PC-9 (cell line): ENCODE data around the gene RSPRY1. TPM values are rescaled to one million over a fixed set of nuclear protein-coding genes. Genes with fewer than 3 reads are reported as not detected.

Experiments used
- BruUV-seq: library from RNA; stranded (reverse); fragments of 400-500 nt; replicated peaks from 2 replicates; lab custom pipeline; 2021; lab: Mats Ljungman, UMichigan
- CTCF ChIA-PET: fragments of 300-600 bp; sonication (Branson Sonifier 250); formaldehyde crosslinking; loops from one replicate; lab custom pipeline; 2022; ENCODE audit warnings: antibody characterized with exemption; lab: Charles Lee
- POLR2A ChIA-PET: fragments of 300-600 bp; sonication (Branson Sonifier 250); formaldehyde crosslinking; loops from one replicate; lab custom pipeline; 2022; ENCODE audit warnings: antibody characterized with exemption; ENCODE audit not compliant: unreplicated experiment; lab: Charles Lee
- DNase-seq, 2 experiments: peaks; one replicate each; pipeline versions ENCODE4 v3.0.0 to v3.0.0-alpha.2; 2015 to 2022; ENCODE audit warnings: mixed read lengths in 1 of 2
- H2AFZ ChIP-seq: fragments of 200-600 bp; sonication (generic); 2 replicates; pipeline ENCODE4 v1.8.1; 2017; ENCODE audit warnings: antibody characterized with exemption
- H3F3A ChIP-seq: fragments of 200-600 bp; sonication (generic); 2 replicates; pipeline ENCODE4 v1.8.1; 2017; ENCODE audit warnings: antibody characterized with exemption, mild to moderate bottlenecking, low read depth; ENCODE audit not compliant: insufficient read depth
- H3K27ac ChIP-seq: fragments of 200-600 bp; sonication (generic); 2 replicates; pipeline ENCODE4 v1.6.1; 2016; ENCODE audit warnings: mixed run types
- H3K27me3 ChIP-seq: fragments of 200-600 bp; sonication (generic); 2 replicates; pipeline ENCODE4 v1.6.1; 2016; ENCODE audit warnings: low read depth, mixed run types; ENCODE audit not compliant: insufficient read depth
- H3K36me3 ChIP-seq: fragments of 200-600 bp; sonication (generic); 2 replicates; pipeline ENCODE4 v1.6.1; 2016; ENCODE audit warnings: low read depth, mixed run types
- H3K4me1 ChIP-seq: fragments of 200-600 bp; sonication (generic); replicated peaks from 2 replicates; pipeline ENCODE4 v1.6.1; 2016; ENCODE audit warnings: mixed run types; ENCODE audit not compliant: insufficient read depth
- H3K4me2 ChIP-seq: fragments of 200-600 bp; sonication (generic); 2 replicates; pipeline ENCODE4 v1.6.1; 2017; ENCODE audit warnings: mixed run types
- H3K4me3 ChIP-seq: fragments of 200-600 bp; sonication (generic); 2 replicates; pipeline ENCODE4 v1.6.1; 2016; ENCODE audit warnings: mixed run types
- H3K79me2 ChIP-seq: fragments of 200-600 bp; sonication (generic); 2 replicates; pipeline ENCODE4 v1.6.1; 2017; ENCODE audit warnings: low read depth, mixed run types
- H3K9me2 ChIP-seq: fragments of 200-600 bp; sonication (generic); 2 replicates; pipeline ENCODE4 v1.8.1; 2017; ENCODE audit warnings: mild to moderate bottlenecking; ENCODE audit not compliant: insufficient read depth
- H3K9me3 ChIP-seq: fragments of 200-600 bp; sonication (generic); 2 replicates; pipeline ENCODE4 v1.8.1; 2016; ENCODE audit warnings: low read depth; ENCODE audit not compliant: insufficient read depth
- H4K20me1 ChIP-seq: fragments of 200-600 bp; sonication (generic); 2 replicates; pipeline ENCODE4 v1.8.1; 2017; ENCODE audit not compliant: insufficient read depth
- CTCF ChIP-seq: fragments of 200-600 bp; sonication (generic); conservative IDR thresholded peaks from 2 replicates; pipeline ENCODE4 v1.6.1; 2017; ENCODE audit warnings: mixed run types, antibody characterized with exemption, mild to moderate bottlenecking, moderate library complexity
- EZH2 ChIP-seq: fragments of 200-600 bp; sonication (generic); IDR thresholded peaks from 2 replicates; pipeline ENCODE4 v1.8.0; 2017; ENCODE audit warnings: antibody characterized with exemption, low read depth
- intact Hi-C: fragments of 100-400 bp; cut with micrococcal nuclease; formaldehyde crosslinking; loops from one replicate; pipeline ENCODE4 v1.10.0; 2022; ENCODE audit not compliant: unreplicated experiment
- total RNA-seq: library from RNA; stranded (reverse); gene quantifications from 2 replicates; pipeline ENCODE4 v1.2.3, GENCODE V29; 2021

The RSPRY1 gene
- total RNA-seq, 1 experiment from 2014 or later: 26.3 TPM

GRCh38 chr16:57240851-57241250, 54.7 kb downstream of the RSPRY1 start:
- Histone ChIP-seq H3K4me2 (no peak overlapping the region), H3K4me1 (peaks cover 10% of the 10 kb centered on the region), H3K27me3 (no peaks in the 10 kb centered on the region), H3K9me3 (no peaks in the 10 kb centered on the region), H4K20me1 (no peaks in the 10 kb centered on the region), H3K36me3 (peaks cover 11% of the 10 kb centered on the region; the same call in 1 of the 2 replicates), H3K79me2 (no peaks in the 10 kb centered on the region), H2AFZ (no peak overlapping the region), H3K9me2 (no peaks in the 10 kb centered on the region), H3K27ac (no peak overlapping the region), H3F3A (peaks cover 21% of the 10 kb centered on the region), H3K4me3 (no peak overlapping the region)
- DNase-seq: no peak
- ChIA-PET POLR2A (interaction anchor here (0.7 kb wide), 1 partner anchor 606 kb away, joined by 4 read pairs; no protein-coding TSS in a partner anchor), CTCF (no interaction called here)
- no peak for TF ChIP-seq EZH2
- TF ChIP-seq CTCF: no peak
- no TSS peak for BruUV-seq
- intact Hi-C loops: no loop called here

GRCh38 chr16:57242650-57243049, 56.5 kb downstream of the RSPRY1 start:
- peaks cover 17% of the 10 kb centered on the region for H3K4me1 ChIP-seq
- no peaks in the 10 kb centered on the region for H3K9me3 ChIP-seq
- intact Hi-C loops: no loop called here
- H3K9me2 ChIP-seq: no peaks in the 10 kb centered on the region
- peaks cover 11% of the 10 kb centered on the region; the same call in 1 of the 2 replicates for H3K36me3 ChIP-seq
- no peak overlapping the region for H3K4me2 ChIP-seq
- POLR2A ChIA-PET: interaction anchor here (0.5 kb wide), 1 partner anchor 48 kb away, joined by 5 read pairs; no protein-coding TSS in a partner anchor
- TF ChIP-seq EZH2: no peak
- no peak for TF ChIP-seq CTCF
- H2AFZ ChIP-seq: no peak overlapping the region
- H4K20me1 ChIP-seq: no peaks in the 10 kb centered on the region
- no peak overlapping the region for H3K4me3 ChIP-seq
- DNase-seq: no peak
- no peaks in the 10 kb centered on the region for H3K27me3 ChIP-seq
- CTCF ChIA-PET: no interaction called here
- no TSS peak for BruUV-seq
- no peak overlapping the region for H3K27ac ChIP-seq
- peaks cover 27% of the 10 kb centered on the region; the same call in 1 of the 2 replicates for H3F3A ChIP-seq
- no peaks in the 10 kb centered on the region for H3K79me2 ChIP-seq

- TSS peak; percentile 86 for BruUV-seq
- Histone ChIP-seq H2AFZ (peak overlapping the region; percentile 85), H3K27me3 (no peaks in the 10 kb centered on the region), H3K4me1 (peaks cover 17% of the 10 kb centered on the region), H4K20me1 (no peaks in the 10 kb centered on the region), H3F3A (peaks cover 27% of the 10 kb centered on the region; the same call in 1 of the 2 replicates), H3K4me3 (peak overlapping the region; percentile 78), H3K27ac (peak overlapping the region; percentile 54), H3K9me3 (no peaks in the 10 kb centered on the region), H3K4me2 (peak overlapping the region; percentile 83), H3K79me2 (no peaks in the 10 kb centered on the region), H3K36me3 (no peaks in the 10 kb centered on the region), H3K9me2 (no peaks in the 10 kb centered on the region)
- ChIA-PET CTCF (interaction anchor here (0.7 kb wide), 1 partner anchor 57 kb away, joined by 4 read pairs; no protein-coding TSS in a partner anchor), POLR2A (interaction anchor here (0.6 to 1.1 kb wide), 2 partner anchors 9 to 59 kb away, joined by 7 to 11 read pairs; partner anchors contain the start of gene PSME3IP1)
- DNase-seq: no peak
- TF ChIP-seq EZH2 (no peak), CTCF (no peak)
- intact Hi-C loops: loop anchor here (1.0 kb wide), 1 partner anchor 174 kb away; no protein-coding TSS in a partner anchor
Observed at GRCh38 chr16:57244463-57244766, 58.3 kb downstream of the RSPRY1 start.
